Astrocyte (in vitro differentiated cells and primary cell): ENCODE data around the gene METTL1.

Experiments
- EZH2 ChIP-seq: IDR thresholded peaks from 2 replicates; pipeline ENCODE4 v1.6.1; 2012; ENCODE audit warnings: mild to moderate bottlenecking, low read length, inconsistent platforms; ENCODE audit not compliant: insufficient read depth
- TF ChIP-seq, protein P1 (sequence below): IDR thresholded peaks from 2 replicates; pipeline ENCODE4 v1.5.1; 2011; ENCODE audit warnings: low read depth, mild to moderate bottlenecking, inconsistent platforms, low read length, moderate library complexity; ENCODE audit not compliant: insufficient read depth

DNA sequence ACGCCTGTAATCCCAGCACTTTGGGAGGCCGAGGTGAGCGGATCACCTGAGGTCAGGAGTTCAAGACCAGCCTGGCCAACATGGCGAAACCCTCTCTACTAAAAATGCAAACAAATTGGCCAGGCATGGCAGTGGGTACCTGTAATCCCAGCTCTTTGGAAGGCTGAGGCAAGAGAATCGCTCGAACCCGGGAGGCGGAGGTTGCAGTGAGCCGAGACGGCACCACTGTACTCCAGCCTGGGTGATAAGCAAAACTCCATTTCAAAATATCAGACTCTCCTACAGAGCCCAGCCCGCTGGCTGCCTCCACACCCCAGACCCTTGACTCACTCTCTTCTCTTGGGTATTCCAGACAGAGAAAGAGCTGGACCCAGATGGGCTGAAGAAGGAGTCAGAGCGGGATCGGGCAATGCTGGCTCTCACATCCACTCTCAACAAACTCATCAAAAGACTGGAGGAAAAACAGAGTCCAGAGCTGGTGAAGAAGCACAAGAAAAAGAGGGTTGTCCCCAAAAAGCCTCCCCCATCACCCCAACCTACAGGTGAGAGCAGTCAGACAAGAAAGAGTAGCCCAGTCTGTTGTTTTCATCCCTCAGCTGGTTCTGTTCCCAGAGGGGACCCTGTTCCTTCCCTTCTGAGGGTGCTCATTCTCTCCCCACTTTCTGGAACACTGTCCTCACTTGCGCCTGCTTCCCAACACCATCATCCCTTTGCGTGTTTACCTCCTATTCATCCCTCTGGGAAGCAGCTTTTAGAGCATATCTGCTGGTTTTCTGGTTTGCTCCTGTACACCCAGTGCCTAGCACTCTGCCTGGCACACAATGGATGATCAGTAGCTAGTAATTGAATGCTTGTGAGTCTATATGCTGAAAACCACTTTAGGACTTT lies 53.0 kb downstream of the METTL1 start:
- TF ChIP-seq EZH2, result no peak
- TF ChIP-seq, protein P1, sequence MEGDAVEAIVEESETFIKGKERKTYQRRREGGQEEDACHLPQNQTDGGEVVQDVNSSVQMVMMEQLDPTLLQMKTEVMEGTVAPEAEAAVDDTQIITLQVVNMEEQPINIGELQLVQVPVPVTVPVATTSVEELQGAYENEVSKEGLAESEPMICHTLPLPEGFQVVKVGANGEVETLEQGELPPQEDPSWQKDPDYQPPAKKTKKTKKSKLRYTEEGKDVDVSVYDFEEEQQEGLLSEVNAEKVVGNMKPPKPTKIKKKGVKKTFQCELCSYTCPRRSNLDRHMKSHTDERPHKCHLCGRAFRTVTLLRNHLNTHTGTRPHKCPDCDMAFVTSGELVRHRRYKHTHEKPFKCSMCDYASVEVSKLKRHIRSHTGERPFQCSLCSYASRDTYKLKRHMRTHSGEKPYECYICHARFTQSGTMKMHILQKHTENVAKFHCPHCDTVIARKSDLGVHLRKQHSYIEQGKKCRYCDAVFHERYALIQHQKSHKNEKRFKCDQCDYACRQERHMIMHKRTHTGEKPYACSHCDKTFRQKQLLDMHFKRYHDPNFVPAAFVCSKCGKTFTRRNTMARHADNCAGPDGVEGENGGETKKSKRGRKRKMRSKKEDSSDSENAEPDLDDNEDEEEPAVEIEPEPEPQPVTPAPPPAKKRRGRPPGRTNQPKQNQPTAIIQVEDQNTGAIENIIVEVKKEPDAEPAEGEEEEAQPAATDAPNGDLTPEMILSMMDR, result no peak
